Right atrium auricular region (tissue), 2 donors: ENCODE results near the gene GPSM1. TPM values are rescaled to one million over a fixed set of nuclear protein-coding genes. Genes with fewer than 3 reads are reported as not detected.

Source experiments
- DNase-seq: peaks from one replicate; pipeline ENCODE4 v3.0.0-alpha.2; 2019; ENCODE audit warnings: low spot score
- H3K27ac ChIP-seq, 2 donors: fragments of 200-600 bp; sonication (generic); 1 replicate in 1 of 2; 2 replicates in 1 of 2; pipeline ENCODE4 v1.5.1; 2016 to 2019
- H3K27me3 ChIP-seq, 2 donors: fragments of 200-600 bp; sonication (generic); one replicate each; pipeline versions ENCODE4 v1.5.1 to v1.6.0; 2017 to 2019
- H3K36me3 ChIP-seq: fragments of 200-600 bp; sonication (generic); one replicate; pipeline ENCODE4 v1.5.1; 2016
- H3K4me1 ChIP-seq, 2 donors: fragments of 200-600 bp; sonication (generic); one replicate each; pipeline versions ENCODE4 v1.5.1 to v1.6.0; 2017 to 2019
- H3K4me3 ChIP-seq, 2 donors: fragments of 200-600 bp; sonication (generic); 1 replicate in 1 of 2; 2 replicates in 1 of 2; pipeline ENCODE4 v1.5.1; 2017 to 2019; ENCODE audit warnings: mild to moderate bottlenecking in 1 of 2, moderate library complexity in 1 of 2
- H3K9me3 ChIP-seq, 2 donors: fragments of 200-600 bp; sonication (generic); one replicate each; pipeline ENCODE4 v1.5.1; 2019
- CTCF ChIP-seq, 2 donors: fragments of 200-600 bp; sonication (generic); IDR thresholded peaks; one replicate each; pipeline ENCODE4 v1.5.1; 2019; ENCODE audit warnings: antibody characterized with exemption in 2 of 2
- total RNA-seq, 2 donors: library from RNA; depleted of rRNA; stranded (reverse); fragments of >200 nt; gene quantifications; one replicate each; pipeline ENCODE4 v1.1.0, GENCODE V29; 2016

GPSM1 gene
- total RNA-seq, 2 donors from 2014 or later, result 39.4 to 44.5 TPM

DNA sequence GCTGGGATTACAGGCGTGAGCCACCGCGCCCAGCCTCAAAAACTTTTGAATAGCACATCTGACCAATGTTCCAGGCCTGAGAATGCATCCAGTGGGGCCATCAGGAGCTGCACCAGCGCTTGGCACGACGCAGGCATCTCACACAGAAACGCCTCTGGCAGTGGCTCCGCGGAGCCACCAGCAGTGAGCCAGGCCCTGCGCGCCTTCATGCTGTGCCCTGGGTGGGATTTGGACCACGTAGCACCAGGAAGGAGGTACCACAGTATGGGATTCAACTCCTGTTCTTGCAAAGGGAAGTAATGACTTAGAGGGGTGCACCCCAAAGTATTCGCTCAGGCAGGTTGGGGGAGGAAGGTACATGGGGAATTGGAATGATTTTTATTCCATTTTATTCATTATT, 26.5 kb upstream of the GPSM1 start:
- Histone ChIP-seq H3K9me3 (no peaks in the 10 kb centered on the region), H3K27me3 (no peaks in the 10 kb centered on the region), H3K4me3 (no peak overlapping the region), H3K27ac (no peak overlapping the region), H3K36me3 (no peaks in the 10 kb centered on the region), H3K4me1 (no peaks in the 10 kb centered on the region)
- TF ChIP-seq CTCF (IDR thresholded peaks at IDR 0.05), result no peak
- DNase-seq, result no peak

DNA sequence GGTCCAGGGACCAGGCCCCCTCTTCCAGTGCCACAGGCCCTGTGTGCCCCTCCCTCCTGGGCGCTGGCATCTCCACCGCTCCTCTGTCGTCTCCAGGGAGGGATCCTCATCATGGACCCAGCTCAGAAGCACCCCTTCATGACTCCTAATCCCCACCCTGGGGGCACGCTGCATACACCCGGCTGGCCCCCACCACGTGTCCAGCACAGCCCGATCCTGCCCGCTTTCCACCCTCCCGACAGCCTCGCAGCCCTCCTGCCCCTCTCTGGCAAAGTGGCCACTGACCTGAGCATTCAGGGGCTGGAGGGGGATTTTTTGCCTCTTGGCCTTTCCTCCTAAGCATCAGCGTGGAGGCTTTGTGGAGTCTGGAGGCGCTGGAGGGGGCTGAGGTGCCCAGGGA, 24.8 kb upstream of the GPSM1 start:
- no peaks in the 10 kb centered on the region for H3K27me3 ChIP-seq
- H3K4me1 ChIP-seq, result no peaks in the 10 kb centered on the region
- no peak for TF ChIP-seq CTCF (IDR thresholded peaks at IDR 0.05)
- no peaks in the 10 kb centered on the region for H3K9me3 ChIP-seq
- no peak overlapping the region for H3K27ac ChIP-seq
- H3K4me3 ChIP-seq, result no peak overlapping the region
- H3K36me3 ChIP-seq, result no peaks in the 10 kb centered on the region
- DNase-seq, result no peak

- TF ChIP-seq CTCF (IDR thresholded peaks at IDR 0.05), result no peak
- H3K27me3 ChIP-seq, result no peaks in the 10 kb centered on the region
Measured at GRCh38 chr9:136303066-136303824, 24.1 kb upstream of the GPSM1 start.

GRCh38 chr9:136303825-136304416, 23.4 kb upstream of the GPSM1 start, which contains the start of gene CCDC187:
Gene CCDC187 (minus strand): TSS chr9:136304094. CDS start chr9:136303830, 264 bp downstream.
- Histone ChIP-seq H3K4me3 (no peak within 1 kb of the TSS), H3K9me3 (no peaks in the 10 kb centered on the region), H3K4me1 (no peaks in the 10 kb centered on the region), H3K27ac (no peak within 1 kb of the TSS), H3K36me3 (no peaks in the 10 kb centered on the region), H3K27me3 (no peaks in the 10 kb centered on the region)
- no peak for DNase-seq
- no peak for TF ChIP-seq CTCF (IDR thresholded peaks at IDR 0.05)

More at GRCh38 chr9:136303066-136303824, 24.1 kb upstream of the GPSM1 start:
- no peaks in the 10 kb centered on the region for H3K36me3 ChIP-seq
- H3K9me3 ChIP-seq, result no peaks in the 10 kb centered on the region
- H3K4me3 ChIP-seq, result no peak overlapping the region
- no peaks in the 10 kb centered on the region for H3K4me1 ChIP-seq
- no peak overlapping the region for H3K27ac ChIP-seq
- DNase-seq, result no peak

- H3K27ac ChIP-seq, result no peak overlapping the region
- TF ChIP-seq CTCF (IDR thresholded peaks at IDR 0.05), result no peak
- H3K27me3 ChIP-seq, result no peaks in the 10 kb centered on the region
- no peaks in the 10 kb centered on the region for H3K36me3 ChIP-seq
- no peaks in the 10 kb centered on the region for H3K9me3 ChIP-seq
- H3K4me3 ChIP-seq, result no peak overlapping the region
- DNase-seq, result no peak
- no peaks in the 10 kb centered on the region for H3K4me1 ChIP-seq
Measured at GRCh38 chr9:136304456-136304855, 22.9 kb upstream of the GPSM1 start.
